ENCODE results near the gene CANT1. TPM values are rescaled to one million over a fixed set of nuclear protein-coding genes. Genes with fewer than 3 reads are reported as not detected.
A peak's percentile ranks its signal among the peaks of the same experiment; 100 is the strongest.

Gene CANT1
- total and polyA plus RNA-seq, 2 of the 13 experiments (the other 11 are each of a cell fraction or from before 2014, with no cell fraction given) = 34.1 to 42.1 TPM

- no peak for TF ChIP-seq NFE2 (CRISPR knock-in tag; IDR thresholded peaks at IDR 0.05)
- TF ChIP-seq ELF4 (CRISPR knock-in tag; IDR thresholded peaks at IDR 0.05; ENCODE audit: borderline replicate concordance) = peak; percentile 55; the same call in 1 of the 2 replicates
- TF ChIP-seq SNAPC4 (CRISPR knock-in tag; IDR thresholded peaks at IDR 0.05) = peak; percentile 74; the same call in 1 of the 2 replicates
- peak; percentile 67; the same call in 1 of the 2 replicates for TF ChIP-seq HOXA5 (CRISPR knock-in tag; IDR thresholded peaks at IDR 0.05)
- peak; percentile 66; the same call in 1 of the 2 replicates for TF ChIP-seq ZNF710 (CRISPR knock-in tag; IDR thresholded peaks at IDR 0.05; ENCODE audit: borderline replicate concordance)
- peak; percentile 71; the same call in 1 of the 2 replicates for TF ChIP-seq PCBP1 (IDR thresholded peaks at IDR 0.05; ENCODE audit: borderline replicate concordance, low read depth, low read length)
- TF ChIP-seq IRX3 (CRISPR knock-in tag; IDR thresholded peaks at IDR 0.05; ENCODE audit: borderline replicate concordance, low read depth) = no peak; the same call in 1 of the 2 replicates
- no peak for TF ChIP-seq ZNF646 (CRISPR knock-in tag; IDR thresholded peaks at IDR 0.05)
- no peak for TF ChIP-seq EEA1 (CRISPR knock-in tag; IDR thresholded peaks at IDR 0.05; ENCODE audit: borderline replicate concordance)
- TF ChIP-seq MNT (IDR thresholded peaks at IDR 0.05) = peak; percentile 50
- peak; percentile 96 for TF ChIP-seq ZNF143 (CRISPR knock-in tag; IDR thresholded peaks at IDR 0.05)
- peak; percentile 79; the same call in 1 of the 2 replicates for TF ChIP-seq IRF2 (CRISPR knock-in tag; IDR thresholded peaks at IDR 0.05)
Observed at GRCh38 chr17:79009397-79010303, at the start of gene CANT1 (continued).
